Uterus (tissue), 4 donors: ENCODE measurements around the gene DUSP6. TPM values are rescaled to one million over a fixed set of nuclear protein-coding genes. Genes with fewer than 3 reads are reported as not detected.

Experiments used
- DNase-seq, 2 donors: peaks; one replicate each; pipeline ENCODE4 v3.0.0-alpha.2; 2019 to 2020
- H3K27ac ChIP-seq, 2 donors: fragments of 200-600 bp; sonication (generic); 1 replicate in 1 of 2; 2 replicates in 1 of 2; pipeline ENCODE4 v1.5.1; 2016 to 2018
- H3K27me3 ChIP-seq, 2 donors: fragments of 200-600 bp; sonication (generic); one replicate each; pipeline ENCODE4 v1.5.1; 2018 to 2019; ENCODE audit warnings: control low read depth in 1 of 2
- H3K36me3 ChIP-seq, 2 donors: fragments of 200-600 bp; sonication (generic); one replicate each; pipeline ENCODE4 v1.5.1; 2019; ENCODE audit warnings: control low read depth in 1 of 2
- H3K4me1 ChIP-seq, 2 donors: fragments of 200-600 bp; sonication (generic); one replicate each; pipeline ENCODE4 v1.5.1; 2018 to 2019; ENCODE audit warnings: control low read depth in 1 of 2
- H3K4me3 ChIP-seq, 2 donors: fragments of 200-600 bp; sonication (generic); 1 replicate in 1 of 2; 2 replicates in 1 of 2; pipeline ENCODE4 v1.5.1; 2018 to 2019; ENCODE audit warnings: mild to moderate bottlenecking in 1 of 2
- H3K9me3 ChIP-seq, 2 donors: fragments of 200-600 bp; sonication (generic); one replicate each; pipeline ENCODE4 v1.5.1; 2019; ENCODE audit warnings: control low read depth in 1 of 2
- POLR2A ChIP-seq, 2 donors: fragments of 450-650 bp; IDR thresholded peaks; one replicate each; pipeline ENCODE4 v1.6.1; 2016; ENCODE audit warnings: antibody characterized with exemption in 2 of 2, mild to moderate bottlenecking in 1 of 2, moderate library complexity in 1 of 2
- intact Hi-C: fragments of 100-400 bp; cut with DNase I; formaldehyde crosslinking; loops from one replicate; pipeline ENCODE4 v1.15.1; 2023; ENCODE audit warnings: low total_unique reads
- small RNA-seq: library from RNA; depleted of rRNA; stranded (forward); fragments of <200 nt; gene quantifications from one replicate; pipeline ENCODE3, GENCODE V24; 2016
- total RNA-seq, 4 donors: library from RNA; depleted of rRNA in 3 of 4; stranded (reverse); fragments of >200 nt in 3 of 4; gene quantifications; one replicate each; pipeline versions ENCODE4 v1.1.0 to v1.2.4, GENCODE V29; 2014 to 2023
- TF ChIP-seq, protein P1 (sequence below), 4 experiments: fragments of 200-600 bp in 2 of 4; fragments of 450-650 bp in 2 of 4; sonication (generic) in 2 of 4; IDR thresholded peaks; one replicate each; pipeline ENCODE4 v1.5.1; 2016 to 2019; ENCODE audit warnings: antibody characterized with exemption in 4 of 4, mild to moderate bottlenecking in 2 of 4, moderate library complexity in 1 of 4
- donor health status: DM: yes; HTN: yes; CAD: no.

DUSP6 gene
- total RNA-seq, 4 donors from 2014 or later = 28.7 to 103 (median 77.6) TPM

DNA sequence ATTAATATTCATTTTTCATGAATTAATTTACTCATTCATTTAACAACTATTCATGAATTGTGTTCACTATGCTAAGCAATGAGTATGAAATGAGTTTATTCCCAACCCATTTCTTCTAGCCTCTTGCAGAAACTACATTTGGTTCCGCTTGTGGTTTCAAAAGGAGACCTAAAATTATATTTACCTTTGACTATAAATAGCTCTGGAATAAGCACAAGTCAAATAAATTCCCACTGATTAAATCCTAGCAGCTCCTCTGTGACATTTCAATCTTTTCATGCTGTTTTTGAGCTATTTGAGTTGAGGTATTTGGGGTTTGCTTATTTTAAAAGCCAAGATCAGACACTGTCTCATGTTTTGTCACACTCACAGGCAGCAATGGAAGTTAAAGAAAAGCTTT is 46.9 kb downstream of the DUSP6 start:
- DNase-seq = no peak
- H3K27me3 ChIP-seq = no peaks in the 10 kb centered on the region
- intact Hi-C loops = no loop called here
- TF ChIP-seq, protein P1, sequence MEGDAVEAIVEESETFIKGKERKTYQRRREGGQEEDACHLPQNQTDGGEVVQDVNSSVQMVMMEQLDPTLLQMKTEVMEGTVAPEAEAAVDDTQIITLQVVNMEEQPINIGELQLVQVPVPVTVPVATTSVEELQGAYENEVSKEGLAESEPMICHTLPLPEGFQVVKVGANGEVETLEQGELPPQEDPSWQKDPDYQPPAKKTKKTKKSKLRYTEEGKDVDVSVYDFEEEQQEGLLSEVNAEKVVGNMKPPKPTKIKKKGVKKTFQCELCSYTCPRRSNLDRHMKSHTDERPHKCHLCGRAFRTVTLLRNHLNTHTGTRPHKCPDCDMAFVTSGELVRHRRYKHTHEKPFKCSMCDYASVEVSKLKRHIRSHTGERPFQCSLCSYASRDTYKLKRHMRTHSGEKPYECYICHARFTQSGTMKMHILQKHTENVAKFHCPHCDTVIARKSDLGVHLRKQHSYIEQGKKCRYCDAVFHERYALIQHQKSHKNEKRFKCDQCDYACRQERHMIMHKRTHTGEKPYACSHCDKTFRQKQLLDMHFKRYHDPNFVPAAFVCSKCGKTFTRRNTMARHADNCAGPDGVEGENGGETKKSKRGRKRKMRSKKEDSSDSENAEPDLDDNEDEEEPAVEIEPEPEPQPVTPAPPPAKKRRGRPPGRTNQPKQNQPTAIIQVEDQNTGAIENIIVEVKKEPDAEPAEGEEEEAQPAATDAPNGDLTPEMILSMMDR (IDR thresholded peaks at IDR 0.05) = no peak
- no peak for TF ChIP-seq POLR2A (IDR thresholded peaks at IDR 0.05)
- H3K4me1 ChIP-seq = no peaks in the 10 kb centered on the region
- H3K36me3 ChIP-seq = no peaks in the 10 kb centered on the region
- no peak overlapping the region for H3K27ac ChIP-seq
- no peak overlapping the region for H3K4me3 ChIP-seq
- H3K9me3 ChIP-seq = no peaks in the 10 kb centered on the region

DNA sequence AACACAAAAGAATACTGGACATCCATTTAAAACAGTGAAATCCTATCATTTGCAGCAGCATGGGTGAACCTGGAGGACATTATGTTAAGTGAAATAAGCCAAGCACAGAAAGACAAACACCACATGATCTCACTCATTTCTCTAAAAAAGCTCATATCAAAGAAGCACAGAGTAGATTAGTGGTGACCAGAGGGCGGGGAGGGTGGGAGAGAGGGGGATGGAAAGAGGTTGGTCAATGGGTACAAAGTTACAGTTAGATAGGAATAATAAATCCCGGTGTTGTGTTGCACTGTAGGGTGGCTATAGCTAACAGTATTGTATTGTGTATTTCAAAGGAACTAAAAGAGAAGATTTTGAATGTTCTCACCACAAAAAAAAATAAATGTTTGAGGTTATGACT is 52.4 kb downstream of the DUSP6 start:
- Histone ChIP-seq H3K9me3 (no peaks in the 10 kb centered on the region), H3K36me3 (no peaks in the 10 kb centered on the region), H3K4me1 (no peaks in the 10 kb centered on the region), H3K27ac (no peak overlapping the region), H3K4me3 (no peak overlapping the region), H3K27me3 (no peaks in the 10 kb centered on the region)
- no peak for DNase-seq
- TF ChIP-seq POLR2A (IDR thresholded peaks at IDR 0.05) = no peak
- TF ChIP-seq, protein P1 (IDR thresholded peaks at IDR 0.05) = no peak
- intact Hi-C loops = no loop called here

DNA sequence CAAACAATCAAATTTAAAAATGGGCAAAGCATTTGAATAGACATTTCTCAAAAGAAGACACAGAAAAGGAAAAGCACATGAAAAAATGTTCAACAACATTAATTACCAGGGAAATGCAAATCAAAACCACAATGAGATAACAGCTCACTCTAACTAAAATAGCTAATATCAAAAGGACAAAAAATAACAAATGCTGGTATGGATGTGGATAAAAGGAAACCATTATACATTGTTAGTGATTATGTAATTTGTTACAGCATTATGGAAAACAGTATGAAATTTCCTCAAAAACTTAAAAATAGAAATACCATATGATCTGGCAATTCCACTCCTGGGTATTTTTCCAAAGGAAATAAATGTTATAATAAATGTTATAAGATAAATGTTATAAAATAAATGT is 52.9 kb downstream of the DUSP6 start:
- intact Hi-C loops = no loop called here
- no peaks in the 10 kb centered on the region for H3K27me3 ChIP-seq
- DNase-seq = no peak
- H3K4me3 ChIP-seq = no peak overlapping the region
- no peak overlapping the region for H3K27ac ChIP-seq
- H3K9me3 ChIP-seq = no peaks in the 10 kb centered on the region
- no peaks in the 10 kb centered on the region for H3K36me3 ChIP-seq
- H3K4me1 ChIP-seq = no peaks in the 10 kb centered on the region
- TF ChIP-seq, protein P1 (IDR thresholded peaks at IDR 0.05) = no peak
- TF ChIP-seq POLR2A (IDR thresholded peaks at IDR 0.05) = no peak

Small RNA genes lying within 50 kb of the gene (small RNA-seq; reads per million reads assigned to genes)
- gene MRPS6P4 = not detected

Other genes starting within 250 kb of the DUSP6 start
- gene GALNT4, start 172.3 kb upstream of the DUSP6 start, total RNA-seq = 10 to 100 TPM in 1 of 4 donors, 1 to 10 TPM in 3; 1.5 to 27.0 (median 3.7) TPM
- gene POC1B, start 173.5 kb upstream of the DUSP6 start, total RNA-seq = 10 to 100 TPM in 3 of 4 donors, 1 to 10 TPM in 1; 9.7 to 36.8 (median 30.5) TPM